MM.1S (cell line): ENCODE data around the gene SDK1.

Source experiments
- CTCF ChIP-seq: fragments of 300-600 bp; sonication (generic); IDR thresholded peaks from 2 replicates; pipeline ENCODE4 v1.5.1; 2016; ENCODE audit warnings: antibody characterized with exemption, low read length, mixed read lengths
- EZH2 ChIP-seq: fragments of 300-600 bp; sonication (generic); optimal IDR thresholded peaks from 2 replicates; pipeline ENCODE3; 2017; ENCODE audit warnings: low read depth, mild to moderate bottlenecking, antibody characterized with exemption, low read length, mixed read lengths
- EZH2phosphoT487 ChIP-seq: fragments of 300-600 bp; sonication (generic); IDR thresholded peaks from 2 replicates; pipeline ENCODE4 v1.6.1; 2018; ENCODE audit warnings: antibody characterized with exemption, low read length

GRCh38 chr7:3573151-3573550 lies 272.1 kb downstream of the SDK1 start:
- TF ChIP-seq CTCF (no peak), EZH2 (no peak), EZH2phosphoT487 (no peak)
